GM12878 (cell line): Measurements from ENCODE around the gene CRTC2. TPM values are rescaled to one million over a fixed set of nuclear protein-coding genes. Genes with fewer than 3 reads are reported as not detected.

Experiments used
- ATAC-seq: fragments of 200-7000 bp; cut with Tn5 transposase; 3 replicates; pipeline ENCODE4 v1.9.1; 2020; ENCODE audit warnings: mild to moderate bottlenecking, moderate library complexity
- BruUV-seq: library from RNA; stranded (reverse); fragments of 400-500 nt; replicated peaks from 2 replicates; lab custom pipeline; 2021; lab: Mats Ljungman, UMichigan
- CTCF ChIA-PET: fragments of 300-600 bp; sonication (Branson Sonifier 250); formaldehyde crosslinking; extraction: SDS; loops from one replicate; lab custom pipeline; 2021; ENCODE audit warnings: inconsistent platforms; lab: Yijun Ruan, JAX
- POLR2A ChIA-PET: fragments of 350-600 bp; formaldehyde crosslinking; extraction: SDS; loops from one replicate; lab custom pipeline; 2021; ENCODE audit warnings: inconsistent platforms; lab: Charles Lee
- RAD21 ChIA-PET: fragments of 300-600 bp; sonication (Branson Sonifier 250); formaldehyde crosslinking; loops from one replicate; lab custom pipeline; 2023; ENCODE audit warnings: antibody characterized with exemption; ENCODE audit not compliant: unreplicated experiment; lab: Charles Lee
- SMC1A ChIA-PET: fragments of 300-600 bp; sonication (Branson Sonifier 250); formaldehyde crosslinking; loops from one replicate; lab custom pipeline; 2023; ENCODE audit not compliant: unreplicated experiment, uncharacterized antibody; lab: Charles Lee
- DNase-seq: peaks from one replicate; pipeline ENCODE4 v3.0.0-alpha.2; 2011; ENCODE audit warnings: low read depth, low spot score
- FAIRE-seq: peaks from 3 replicates; lab custom pipeline; 2011; peaks lifted over from hg19 to GRCh38; lab: Jason Lieb, UNC
- H2AFZ ChIP-seq: 2 replicates; pipeline ENCODE4 v1.6.0; 2011; ENCODE audit warnings: low read depth, low read length, control low read depth; ENCODE audit not compliant: control insufficient read depth
- H3K27ac ChIP-seq: 2 replicates; pipeline ENCODE4 v1.5.1; 2011; ENCODE audit warnings: control low read depth; ENCODE audit not compliant: control insufficient read depth, insufficient read depth
- H3K27me3 ChIP-seq, 2 experiments: replicated peaks in 1 of 2; 2 replicates each; pipeline versions ENCODE4 v1.6.0 to v1.6.1; 2011; ENCODE audit warnings: low read length in 1 of 2; ENCODE audit not compliant: control insufficient read depth in 2 of 2, insufficient read depth in 2 of 2
- H3K36me3 ChIP-seq, 2 experiments: 2 replicates each; pipeline ENCODE4 v1.5.1; 2011; ENCODE audit warnings: low read length in 1 of 2; ENCODE audit not compliant: control insufficient read depth in 2 of 2, insufficient read depth in 2 of 2
- H3K4me1 ChIP-seq: 2 replicates; pipeline ENCODE4 v1.6.1; 2011; ENCODE audit warnings: mild to moderate bottlenecking, low read length, moderate library complexity, mixed read lengths; ENCODE audit not compliant: control insufficient read depth, insufficient read depth
- H3K4me2 ChIP-seq: 2 replicates; pipeline ENCODE4 v1.6.0; 2011; ENCODE audit warnings: control low read depth; ENCODE audit not compliant: control insufficient read depth, insufficient read depth
- H3K4me3 ChIP-seq: fragments of 200-600 bp; sonication (generic); 2 replicates; pipeline ENCODE4 v1.5.1; 2016
- H3K79me2 ChIP-seq: 2 replicates; pipeline ENCODE4 v1.6.0; 2011; ENCODE audit warnings: low read length; ENCODE audit not compliant: control insufficient read depth, insufficient read depth
- H3K9ac ChIP-seq: 2 replicates; pipeline ENCODE4 v1.8.0; 2011; ENCODE audit warnings: low read length, control low read depth, mixed read lengths; ENCODE audit not compliant: control insufficient read depth, insufficient read depth
- H3K9me3 ChIP-seq: replicated peaks from 3 replicates; pipeline ENCODE4 v1.5.1; 2011; ENCODE audit warnings: mild to moderate bottlenecking, low read length; ENCODE audit not compliant: control insufficient read depth, insufficient read depth
- H4K20me1 ChIP-seq: 2 replicates; pipeline ENCODE4 v1.6.0; 2011; ENCODE audit not compliant: control insufficient read depth, insufficient read depth
- EZH2 ChIP-seq: IDR thresholded peaks from 2 replicates; pipeline ENCODE4 v1.6.1; 2012; ENCODE audit warnings: low read depth, mild to moderate bottlenecking, control low read depth, inconsistent platforms, low read length, borderline replicate concordance; ENCODE audit not compliant: control insufficient read depth
- IKZF2 ChIP-seq, 2 experiments: fragments of 450-650 bp; IDR thresholded peaks; 2 replicates each; pipeline ENCODE4 v1.6.1; 2017; ENCODE audit warnings: mild to moderate bottlenecking in 2 of 2, moderate library complexity in 2 of 2
- KAT2A ChIP-seq: conservative IDR thresholded peaks from 2 replicates; pipeline ENCODE4 v1.6.1; 2011; ENCODE audit warnings: low read depth, low read length; ENCODE audit not compliant: control insufficient read depth
- PAX8 ChIP-seq: fragments of 450-650 bp; IDR thresholded peaks from 2 replicates; pipeline ENCODE4 v1.6.1; 2017; ENCODE audit warnings: mild to moderate bottlenecking, moderate library complexity
- SREBF1 ChIP-seq: IDR thresholded peaks from 2 replicates; pipeline ENCODE4 v1.6.1; 2012; ENCODE audit warnings: mild to moderate bottlenecking, low read length
- STAT3 ChIP-seq: IDR thresholded peaks from 2 replicates; pipeline ENCODE4 v1.6.1; 2011; ENCODE audit warnings: low read depth, low read length, improper control_type of control experiment
- WGBS: methylation state at CpG from one replicate; pipeline ENCODE4 v1.1.6; 2016; ENCODE audit warnings: low lambda C conversion rate; ENCODE audit not compliant: insufficient replicate concordance, insufficient coverage; ENCODE audit errors: missing lambda C conversion rate; 5-methylcytosine and 5-hydroxymethylcytosine counted together
- in situ Hi-C: fragments of 300-500 bp; cut with MboI; formaldehyde crosslinking; loops from 9 replicates; pipeline ENCODE4 v1.14.3; 2018; ENCODE audit warnings: mixed read lengths
- intact Hi-C: fragments of 100-400 bp; cut with micrococcal nuclease; formaldehyde crosslinking; loops from one replicate; pipeline ENCODE4 v1.14.2; 2022; ENCODE audit not compliant: unreplicated experiment
- polyA plus RNA-seq, 11 experiments: library from polyadenylated mRNA; depleted of rRNA in 4 of 11; unstranded in 6 of 11; stranded (reverse) in 5 of 11; fragments of >200 nt; fragmentation: Nextera tagmentation in 4 of 11; fragmentation: Illumina TruSeq in 1 of 11; extraction: Ambion mirVana in 4 of 11; extraction: Trizol in 1 of 11; gene quantifications; 1 replicate in 1 of 11; 2 replicates in 10 of 11; pipeline versions ENCODE4 v1.2.1 to v1.2.3, GENCODE V29; 2011 to 2016; ENCODE audit warnings: inconsistent platforms in 2 of 11, missing spikeins in 2 of 11, low read depth in 1 of 11
- total RNA-seq, 4 experiments: library from RNA; depleted of rRNA in 3 of 4; stranded (reverse); fragments of >200 nt in 3 of 4; fragmentation: Illumina TruSeq in 1 of 4; extraction: Trizol in 1 of 4; gene quantifications; 2 replicates each; pipeline versions ENCODE4 v1.2.1 to v1.2.3, GENCODE V29; 2013 to 2021
- TF ChIP-seq, protein P1 (sequence below): fragments of 450-650 bp; IDR thresholded peaks from 2 replicates; pipeline ENCODE4 v1.6.1; 2016; ENCODE audit warnings: mild to moderate bottlenecking
- TF ChIP-seq, protein P2 (sequence below), 3 experiments: IDR thresholded peaks in 2 of 3; conservative IDR thresholded peaks in 1 of 3; 2 replicates each; pipeline ENCODE4 v1.5.1; 2011; ENCODE audit warnings: low read depth in 3 of 3, low read length in 3 of 3, mild to moderate bottlenecking in 3 of 3, control low read depth in 2 of 3, moderate library complexity in 2 of 3, inconsistent platforms in 1 of 3, mixed read lengths in 1 of 3; ENCODE audit not compliant: control insufficient read depth in 2 of 3, insufficient read depth in 1 of 3; ENCODE audit errors: extremely low read depth in 1 of 3
- TF ChIP-seq, protein P3 (sequence below): IDR thresholded peaks from 2 replicates; pipeline ENCODE4 v1.6.1; 2012; ENCODE audit warnings: low read depth, low read length, improper control_type of control experiment
- TF ChIP-seq, protein P4 (sequence below): IDR thresholded peaks from 2 replicates; pipeline ENCODE4 v1.6.1; 2012; ENCODE audit warnings: low read depth, low read length, improper control_type of control experiment
- TF ChIP-seq, protein P5 (sequence below): fragments of 150-350 bp; IDR thresholded peaks from 2 replicates; pipeline ENCODE4 v1.6.1; 2014; ENCODE audit warnings: mild to moderate bottlenecking, low read depth, low read length

Gene CRTC2
- total and polyA plus RNA-seq, 10 of the 15 experiments (the other 5 are each of a cell fraction or from before 2014, with no cell fraction given), result 5.1 to 57.9 (median 32.7) TPM

DNA sequence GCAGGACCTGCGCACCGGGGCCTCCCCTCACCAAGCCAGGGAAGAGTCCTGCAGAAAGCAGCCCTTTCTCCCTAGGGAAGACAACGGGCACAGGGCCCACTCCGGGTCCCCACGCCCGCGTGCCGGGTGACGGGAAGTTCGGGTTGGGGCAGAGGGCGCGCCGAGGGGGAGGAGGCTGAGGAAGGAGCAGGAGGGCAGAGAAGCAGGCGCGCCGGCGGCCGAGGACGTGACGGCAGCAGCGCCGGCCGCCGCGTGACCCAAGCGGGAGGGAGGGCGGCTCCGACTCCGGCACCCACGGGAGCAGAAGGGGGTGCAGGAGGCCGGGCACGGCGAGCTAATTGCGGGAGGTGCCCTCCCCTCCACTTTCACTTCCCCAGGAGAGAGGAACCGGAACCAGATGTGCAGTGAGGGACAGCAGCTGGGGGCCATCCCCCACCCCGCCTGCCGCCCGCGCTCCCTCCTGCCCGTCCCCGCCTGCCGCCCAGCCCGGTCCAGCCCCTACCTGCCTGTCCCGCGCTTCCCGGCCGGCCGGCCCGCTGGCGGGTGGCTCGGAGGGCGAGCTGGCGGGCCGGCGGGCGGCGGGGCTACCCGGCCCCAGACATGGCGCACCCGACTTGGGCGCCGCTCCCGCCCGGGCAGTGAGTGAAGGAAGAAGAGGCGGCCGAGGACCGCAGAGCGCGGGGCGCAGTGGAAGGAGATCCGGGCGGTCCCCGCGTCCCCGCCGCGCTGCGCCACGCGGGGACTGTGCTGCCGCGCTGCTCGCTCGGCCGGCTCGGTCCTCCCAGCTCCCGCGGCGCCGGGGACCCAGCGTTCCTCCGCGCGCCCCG is 12.4 kb downstream of the CRTC2 start (continued):
- TF ChIP-seq, protein P1, sequence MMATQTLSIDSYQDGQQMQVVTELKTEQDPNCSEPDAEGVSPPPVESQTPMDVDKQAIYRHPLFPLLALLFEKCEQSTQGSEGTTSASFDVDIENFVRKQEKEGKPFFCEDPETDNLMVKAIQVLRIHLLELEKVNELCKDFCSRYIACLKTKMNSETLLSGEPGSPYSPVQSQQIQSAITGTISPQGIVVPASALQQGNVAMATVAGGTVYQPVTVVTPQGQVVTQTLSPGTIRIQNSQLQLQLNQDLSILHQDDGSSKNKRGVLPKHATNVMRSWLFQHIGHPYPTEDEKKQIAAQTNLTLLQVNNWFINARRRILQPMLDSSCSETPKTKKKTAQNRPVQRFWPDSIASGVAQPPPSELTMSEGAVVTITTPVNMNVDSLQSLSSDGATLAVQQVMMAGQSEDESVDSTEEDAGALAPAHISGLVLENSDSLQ, result peak; percentile 90
- TF ChIP-seq IKZF2 (IDR thresholded peaks at IDR 0.05) (peak; percentile 55 to 72; a peak in 3 of 4 replicates), STAT3 (no peak)
- TF ChIP-seq, protein P2, sequence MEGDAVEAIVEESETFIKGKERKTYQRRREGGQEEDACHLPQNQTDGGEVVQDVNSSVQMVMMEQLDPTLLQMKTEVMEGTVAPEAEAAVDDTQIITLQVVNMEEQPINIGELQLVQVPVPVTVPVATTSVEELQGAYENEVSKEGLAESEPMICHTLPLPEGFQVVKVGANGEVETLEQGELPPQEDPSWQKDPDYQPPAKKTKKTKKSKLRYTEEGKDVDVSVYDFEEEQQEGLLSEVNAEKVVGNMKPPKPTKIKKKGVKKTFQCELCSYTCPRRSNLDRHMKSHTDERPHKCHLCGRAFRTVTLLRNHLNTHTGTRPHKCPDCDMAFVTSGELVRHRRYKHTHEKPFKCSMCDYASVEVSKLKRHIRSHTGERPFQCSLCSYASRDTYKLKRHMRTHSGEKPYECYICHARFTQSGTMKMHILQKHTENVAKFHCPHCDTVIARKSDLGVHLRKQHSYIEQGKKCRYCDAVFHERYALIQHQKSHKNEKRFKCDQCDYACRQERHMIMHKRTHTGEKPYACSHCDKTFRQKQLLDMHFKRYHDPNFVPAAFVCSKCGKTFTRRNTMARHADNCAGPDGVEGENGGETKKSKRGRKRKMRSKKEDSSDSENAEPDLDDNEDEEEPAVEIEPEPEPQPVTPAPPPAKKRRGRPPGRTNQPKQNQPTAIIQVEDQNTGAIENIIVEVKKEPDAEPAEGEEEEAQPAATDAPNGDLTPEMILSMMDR (IDR thresholded peaks at IDR 0.05 in 2 of 3, conservative IDR thresholded peaks at IDR 0.05 in 1 of 3; ENCODE audit: control insufficient read depth in 2 of 3, extremely low read depth in 1 of 3, insufficient read depth in 1 of 3, low read depth in 3 of 3, low read length in 3 of 3), result no peak
- TF ChIP-seq, all 136 proteins: peak for 69

DNA sequence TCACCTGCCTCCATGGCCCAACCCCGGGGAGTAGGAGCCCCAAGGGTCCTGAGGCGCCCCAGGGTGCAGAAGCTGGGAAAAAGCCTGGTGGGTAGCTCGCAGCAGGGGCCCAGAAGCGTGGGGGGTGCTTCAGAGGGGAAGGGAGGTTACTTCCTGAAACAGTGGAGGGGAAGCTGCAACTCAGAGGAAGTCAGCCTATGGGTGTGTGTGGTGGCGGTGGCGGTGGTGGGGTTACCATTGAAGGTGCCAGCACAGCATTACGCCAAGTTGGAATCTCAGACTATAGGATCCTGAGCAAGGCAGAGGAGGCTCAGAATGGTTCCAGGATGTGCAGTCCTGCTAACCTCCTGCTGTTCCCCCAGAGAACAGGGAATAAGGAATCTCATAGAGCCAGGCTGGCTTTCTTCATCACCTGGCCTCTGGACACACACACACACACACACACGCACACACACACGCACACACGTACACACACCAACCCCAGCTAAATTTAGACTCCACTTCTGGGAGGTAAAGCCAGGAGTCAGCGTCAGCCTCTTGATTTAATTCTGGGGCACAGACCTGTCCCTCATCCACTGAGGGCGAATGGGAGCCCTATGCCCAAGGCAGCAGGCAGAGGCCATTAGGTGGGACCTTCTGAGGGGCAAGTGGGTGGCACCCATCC is 13.1 kb downstream of the CRTC2 start:
- DNase-seq (no peak), FAIRE-seq (peak; percentile 98), ATAC-seq (peak; percentile 70)
- ChIA-PET CTCF (interaction anchor here (0.6 to 4.8 kb wide), 13 partner anchors 11 to 267 kb away, joined by 3 to 54 read pairs (median 8); partner anchors contain the start of genes CREB3L4, CRTC2, GATAD2B and NPR1), POLR2A (interaction anchor here (0.9 to 5.3 kb wide), 14 partner anchors 9 to 311 kb away, joined by 3 to 83 read pairs (median 8); partner anchors contain the start of genes CHTOP, CREB3L4, GATAD2B and JTB), SMC1A (interaction anchor here (0.7 to 4.5 kb wide), 25 partner anchors 9 to 273 kb away, joined by 3 to 59 read pairs (median 5); partner anchors contain the start of genes CREB3L4, GATAD2B, JTB and RAB13), RAD21 (interaction anchor here (0.9 to 4.9 kb wide), 25 partner anchors 11 to 253 kb away, joined by 3 to 55 read pairs (median 5); partner anchors contain the start of genes CREB3L4, CRTC2, GATAD2B and JTB)
- no TSS peak for BruUV-seq
- Histone ChIP-seq H3K27me3 (no peaks in the 10 kb centered on the region), H3K4me3 (peak overlapping the region; percentile 100), H3K9me3 (no peaks in the 10 kb centered on the region), H4K20me1 (no peaks in the 10 kb centered on the region), H3K9ac (peak overlapping the region; percentile 99), H3K79me2 (peaks cover 28% of the 10 kb centered on the region), H3K27ac (peak overlapping the region; percentile 95), H3K36me3 (peaks cover 21 to 22% of the 10 kb centered on the region in 2 experiments; a peak in 3 of 4 replicates), H3K4me2 (peak overlapping the region; percentile 100), H2AFZ (peak overlapping the region; percentile 62), H3K4me1 (peaks cover 21% of the 10 kb centered on the region)
- WGBS, result under 1% methylated on average over 12 of the region's 12 CpGs
- intact Hi-C loops, result loop anchor here (1.0 to 2.0 kb wide), 2 partner anchors 22 kb away; partner anchors contain the start of genes CREB3L4 and GATAD2B
- in situ Hi-C loops, result no loop called here
- TF ChIP-seq KAT2A, result no peak
- TF ChIP-seq EZH2, result no peak
- TF ChIP-seq, protein P3, sequence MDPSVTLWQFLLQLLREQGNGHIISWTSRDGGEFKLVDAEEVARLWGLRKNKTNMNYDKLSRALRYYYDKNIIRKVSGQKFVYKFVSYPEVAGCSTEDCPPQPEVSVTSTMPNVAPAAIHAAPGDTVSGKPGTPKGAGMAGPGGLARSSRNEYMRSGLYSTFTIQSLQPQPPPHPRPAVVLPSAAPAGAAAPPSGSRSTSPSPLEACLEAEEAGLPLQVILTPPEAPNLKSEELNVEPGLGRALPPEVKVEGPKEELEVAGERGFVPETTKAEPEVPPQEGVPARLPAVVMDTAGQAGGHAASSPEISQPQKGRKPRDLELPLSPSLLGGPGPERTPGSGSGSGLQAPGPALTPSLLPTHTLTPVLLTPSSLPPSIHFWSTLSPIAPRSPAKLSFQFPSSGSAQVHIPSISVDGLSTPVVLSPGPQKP, result no peak
- TF ChIP-seq, protein P4, sequence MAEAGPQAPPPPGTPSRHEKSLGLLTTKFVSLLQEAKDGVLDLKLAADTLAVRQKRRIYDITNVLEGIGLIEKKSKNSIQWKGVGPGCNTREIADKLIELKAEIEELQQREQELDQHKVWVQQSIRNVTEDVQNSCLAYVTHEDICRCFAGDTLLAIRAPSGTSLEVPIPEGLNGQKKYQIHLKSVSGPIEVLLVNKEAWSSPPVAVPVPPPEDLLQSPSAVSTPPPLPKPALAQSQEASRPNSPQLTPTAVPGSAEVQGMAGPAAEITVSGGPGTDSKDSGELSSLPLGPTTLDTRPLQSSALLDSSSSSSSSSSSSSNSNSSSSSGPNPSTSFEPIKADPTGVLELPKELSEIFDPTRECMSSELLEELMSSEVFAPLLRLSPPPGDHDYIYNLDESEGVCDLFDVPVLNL, result no peak
- TF ChIP-seq, protein P5, sequence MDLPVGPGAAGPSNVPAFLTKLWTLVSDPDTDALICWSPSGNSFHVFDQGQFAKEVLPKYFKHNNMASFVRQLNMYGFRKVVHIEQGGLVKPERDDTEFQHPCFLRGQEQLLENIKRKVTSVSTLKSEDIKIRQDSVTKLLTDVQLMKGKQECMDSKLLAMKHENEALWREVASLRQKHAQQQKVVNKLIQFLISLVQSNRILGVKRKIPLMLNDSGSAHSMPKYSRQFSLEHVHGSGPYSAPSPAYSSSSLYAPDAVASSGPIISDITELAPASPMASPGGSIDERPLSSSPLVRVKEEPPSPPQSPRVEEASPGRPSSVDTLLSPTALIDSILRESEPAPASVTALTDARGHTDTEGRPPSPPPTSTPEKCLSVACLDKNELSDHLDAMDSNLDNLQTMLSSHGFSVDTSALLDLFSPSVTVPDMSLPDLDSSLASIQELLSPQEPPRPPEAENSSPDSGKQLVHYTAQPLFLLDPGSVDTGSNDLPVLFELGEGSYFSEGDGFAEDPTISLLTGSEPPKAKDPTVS, result no peak
- no peak for TF ChIP-seq SREBF1
- no peak for TF ChIP-seq PAX8
